ENCODE measurements around the gene PPFIBP2.

The PPFIBP2 gene

DNA sequence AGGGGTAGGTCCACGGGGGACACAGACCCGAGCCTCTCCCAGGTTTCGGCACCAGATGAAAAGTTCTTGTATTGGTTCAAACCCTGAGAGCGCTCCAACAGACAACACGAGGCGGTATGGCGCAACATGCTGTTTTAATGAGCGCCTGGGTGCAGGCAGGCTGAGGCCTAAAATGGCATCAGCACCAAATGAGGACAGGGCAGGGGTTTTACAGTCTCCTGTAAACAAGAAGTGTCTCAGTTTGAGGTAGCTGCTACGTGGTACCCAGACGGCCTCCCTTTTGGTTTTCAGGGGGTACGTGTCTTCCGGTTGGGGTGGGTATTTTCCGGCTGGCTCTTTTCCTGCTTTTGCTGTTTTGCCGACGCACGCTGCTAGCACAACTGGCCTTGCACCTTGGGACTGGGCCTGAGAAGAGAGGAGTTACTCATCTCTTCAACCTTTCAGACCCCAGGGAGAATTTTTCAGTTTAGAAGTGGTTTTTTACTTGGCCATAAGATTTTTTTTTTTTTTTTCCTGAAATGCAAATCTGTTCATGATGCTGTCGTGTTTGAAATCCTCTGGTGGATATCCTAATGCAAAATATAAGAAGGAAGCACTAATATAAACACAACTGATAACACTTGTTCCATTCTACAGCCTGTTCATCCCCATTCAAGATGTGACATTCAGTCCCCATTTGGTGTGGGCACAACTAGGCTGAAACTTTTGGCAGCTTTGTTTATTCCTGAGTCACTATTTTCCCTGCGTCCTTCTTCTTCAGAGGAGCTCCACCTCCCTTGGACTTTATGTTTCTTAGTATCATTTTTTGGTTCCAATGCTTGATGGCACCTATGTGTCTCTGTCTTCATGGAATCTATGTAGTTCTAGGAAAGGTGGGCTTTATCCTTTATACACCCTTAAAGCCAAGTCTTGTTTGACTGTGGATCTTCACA is 6.5 kb downstream of the PPFIBP2 start:
- TF ChIP-seq, protein P1, sequence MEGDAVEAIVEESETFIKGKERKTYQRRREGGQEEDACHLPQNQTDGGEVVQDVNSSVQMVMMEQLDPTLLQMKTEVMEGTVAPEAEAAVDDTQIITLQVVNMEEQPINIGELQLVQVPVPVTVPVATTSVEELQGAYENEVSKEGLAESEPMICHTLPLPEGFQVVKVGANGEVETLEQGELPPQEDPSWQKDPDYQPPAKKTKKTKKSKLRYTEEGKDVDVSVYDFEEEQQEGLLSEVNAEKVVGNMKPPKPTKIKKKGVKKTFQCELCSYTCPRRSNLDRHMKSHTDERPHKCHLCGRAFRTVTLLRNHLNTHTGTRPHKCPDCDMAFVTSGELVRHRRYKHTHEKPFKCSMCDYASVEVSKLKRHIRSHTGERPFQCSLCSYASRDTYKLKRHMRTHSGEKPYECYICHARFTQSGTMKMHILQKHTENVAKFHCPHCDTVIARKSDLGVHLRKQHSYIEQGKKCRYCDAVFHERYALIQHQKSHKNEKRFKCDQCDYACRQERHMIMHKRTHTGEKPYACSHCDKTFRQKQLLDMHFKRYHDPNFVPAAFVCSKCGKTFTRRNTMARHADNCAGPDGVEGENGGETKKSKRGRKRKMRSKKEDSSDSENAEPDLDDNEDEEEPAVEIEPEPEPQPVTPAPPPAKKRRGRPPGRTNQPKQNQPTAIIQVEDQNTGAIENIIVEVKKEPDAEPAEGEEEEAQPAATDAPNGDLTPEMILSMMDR (IDR thresholded peaks at IDR 0.05; ENCODE audit: low read depth, low read length): no peak
- DNase-seq (ENCODE audit: extremely low read depth, low read depth): no peak

DNA sequence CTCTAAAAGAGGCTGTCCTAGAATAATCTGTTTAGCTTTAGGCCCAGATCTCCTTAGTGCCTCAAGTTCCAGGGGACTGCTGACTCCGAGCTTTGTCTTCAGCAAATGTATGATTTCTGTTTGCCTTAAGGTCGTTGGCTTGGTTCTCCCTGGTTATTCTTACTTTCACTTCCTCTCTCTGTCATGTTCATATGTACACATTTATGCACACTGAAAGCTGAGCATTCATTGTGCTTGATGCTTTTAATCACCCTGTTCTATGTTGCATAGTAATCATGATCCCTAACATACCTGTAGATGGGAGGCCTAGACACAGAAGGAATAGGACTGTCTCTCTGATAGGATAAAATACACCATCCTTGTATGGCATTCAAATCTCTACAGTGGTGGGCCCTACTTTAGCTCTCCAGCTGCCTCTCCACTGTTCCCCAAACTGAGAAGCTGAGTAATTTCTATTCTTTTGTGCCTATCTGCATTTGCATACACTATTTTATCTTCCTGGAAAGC is 7.2 kb downstream of the PPFIBP2 start:
- no peak for DNase-seq (ENCODE audit: extremely low read depth, low read depth)
- TF ChIP-seq, protein P1 (IDR thresholded peaks at IDR 0.05; ENCODE audit: low read depth, low read length): no peak

DNA sequence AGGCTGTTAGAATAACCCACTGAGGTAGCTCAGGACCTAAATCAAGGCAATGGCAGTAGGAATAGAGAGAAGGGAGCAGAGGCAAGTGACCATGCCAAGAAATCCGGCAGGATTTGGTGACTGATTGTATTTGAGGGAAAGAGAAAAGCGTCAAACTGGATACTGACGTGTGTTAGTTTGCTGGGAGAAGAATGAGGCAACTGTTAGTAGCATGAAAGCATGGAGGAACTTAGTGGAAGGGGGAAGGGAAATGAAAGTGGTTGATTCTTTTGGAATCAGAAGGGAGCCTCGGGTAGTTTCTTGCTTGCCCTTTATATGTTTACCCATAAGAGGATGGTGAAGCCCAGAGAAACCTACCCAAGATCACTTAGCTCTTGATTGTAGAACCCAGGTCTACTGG is 8.3 kb downstream of the PPFIBP2 start:
- no peak for DNase-seq (ENCODE audit: extremely low read depth, low read depth)
- TF ChIP-seq, protein P1 (IDR thresholded peaks at IDR 0.05; ENCODE audit: low read depth, low read length): no peak

DNA sequence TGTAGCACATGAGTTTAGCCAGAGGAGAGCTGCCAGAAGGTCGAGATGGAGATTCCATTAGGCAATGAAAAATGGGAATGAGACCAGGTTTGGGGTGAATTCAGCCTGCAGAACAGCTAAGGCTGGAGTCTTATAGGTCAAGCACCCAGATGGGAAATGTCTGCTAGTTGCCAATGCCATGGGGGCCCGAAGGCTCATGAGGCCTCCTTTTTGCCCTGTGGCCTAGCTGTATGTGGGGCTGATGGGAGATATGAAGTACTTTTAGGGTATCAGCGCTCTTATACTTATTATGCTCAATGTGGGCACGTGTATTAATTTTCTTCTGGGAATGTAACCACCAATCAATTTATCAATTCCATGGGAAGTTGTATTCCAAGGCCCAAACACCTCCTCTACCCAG is 8.7 kb downstream of the PPFIBP2 start:
- no peak for DNase-seq (ENCODE audit: extremely low read depth, low read depth)
- TF ChIP-seq, protein P1 (IDR thresholded peaks at IDR 0.05; ENCODE audit: low read depth, low read length): no peak

DNA sequence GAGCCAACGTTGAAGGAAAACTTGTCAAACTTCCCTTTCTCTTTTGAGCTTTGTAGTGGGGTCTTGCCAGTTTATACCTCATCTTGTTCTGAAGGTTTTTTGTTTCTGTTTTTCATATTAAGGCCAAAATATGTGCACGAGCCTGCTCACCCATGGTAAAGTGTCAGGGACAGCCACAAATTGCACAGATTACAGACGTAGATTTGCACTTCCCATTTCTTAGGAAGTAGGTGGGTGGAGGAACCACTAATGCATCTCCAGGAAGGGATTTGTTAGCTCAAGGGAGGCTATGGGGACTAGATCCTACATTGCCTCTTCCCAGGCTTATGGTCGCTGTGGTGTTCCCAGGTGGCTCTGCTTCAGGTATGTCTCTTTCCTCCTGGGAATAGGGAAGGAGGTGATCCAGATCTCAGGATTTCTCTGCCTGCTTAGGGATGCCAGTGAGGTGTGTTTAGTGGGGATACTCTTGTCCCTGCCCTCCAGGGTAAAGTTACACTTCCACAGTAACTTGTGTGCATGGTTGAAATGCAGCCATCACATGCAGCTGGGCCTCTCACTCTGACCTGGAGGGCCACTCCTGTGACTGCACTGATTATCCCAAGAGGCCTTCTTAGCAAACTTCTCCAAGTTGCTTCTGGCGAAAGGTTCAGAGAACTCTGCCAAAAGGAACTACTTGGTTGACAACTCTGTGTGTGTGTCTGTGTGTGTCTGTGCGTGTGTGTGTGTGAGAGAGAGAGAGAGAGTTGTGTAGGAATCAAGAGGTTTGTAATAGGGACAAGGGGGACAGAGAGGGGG is 9.8 kb downstream of the PPFIBP2 start:
- TF ChIP-seq, protein P1 (IDR thresholded peaks at IDR 0.05; ENCODE audit: low read depth, low read length): no peak
- DNase-seq (ENCODE audit: extremely low read depth, low read depth): no peak

DNA sequence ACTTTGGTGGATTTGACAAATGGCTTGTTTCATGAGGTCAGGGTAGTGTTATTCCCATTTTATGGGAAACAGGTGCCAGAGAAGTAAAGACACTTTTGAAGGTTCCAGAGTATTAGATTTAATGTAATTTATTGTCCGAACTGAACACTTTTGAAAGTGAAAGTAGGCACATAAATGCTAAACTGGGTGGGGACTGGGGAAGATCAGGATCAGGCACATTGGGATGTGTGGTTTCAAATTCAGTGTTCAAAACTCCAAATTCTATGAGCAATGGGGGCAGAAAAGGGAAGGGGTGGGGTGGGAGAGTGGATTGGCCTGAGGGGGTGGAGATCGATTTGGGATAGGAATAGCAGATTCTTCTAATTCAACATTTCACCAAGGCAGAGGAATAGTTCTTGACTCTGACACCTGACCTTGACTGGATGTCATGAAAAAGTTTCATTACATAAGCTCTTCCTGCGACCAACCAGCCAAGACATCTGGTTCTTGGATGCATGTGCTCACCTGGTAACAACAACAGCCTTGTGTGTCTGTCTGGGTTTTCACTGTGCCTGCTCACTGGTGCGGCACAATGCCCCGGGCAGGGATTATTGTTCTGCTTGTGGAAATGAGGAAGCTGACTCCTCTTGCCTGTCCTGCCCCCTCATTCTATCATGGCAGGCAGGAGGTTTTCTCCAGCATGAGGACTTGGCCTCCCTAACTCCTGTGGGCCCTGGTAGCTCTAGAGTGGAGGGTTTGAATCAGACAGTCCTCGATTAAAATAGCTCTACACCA is 10.8 kb downstream of the PPFIBP2 start:
- DNase-seq (ENCODE audit: extremely low read depth, low read depth): no peak
- TF ChIP-seq, protein P1 (IDR thresholded peaks at IDR 0.05; ENCODE audit: low read depth, low read length): no peak

Measured in AG09319 (cell line).